Measurements from ENCODE around the gene TAS1R2.

The TAS1R2 gene

DNA sequence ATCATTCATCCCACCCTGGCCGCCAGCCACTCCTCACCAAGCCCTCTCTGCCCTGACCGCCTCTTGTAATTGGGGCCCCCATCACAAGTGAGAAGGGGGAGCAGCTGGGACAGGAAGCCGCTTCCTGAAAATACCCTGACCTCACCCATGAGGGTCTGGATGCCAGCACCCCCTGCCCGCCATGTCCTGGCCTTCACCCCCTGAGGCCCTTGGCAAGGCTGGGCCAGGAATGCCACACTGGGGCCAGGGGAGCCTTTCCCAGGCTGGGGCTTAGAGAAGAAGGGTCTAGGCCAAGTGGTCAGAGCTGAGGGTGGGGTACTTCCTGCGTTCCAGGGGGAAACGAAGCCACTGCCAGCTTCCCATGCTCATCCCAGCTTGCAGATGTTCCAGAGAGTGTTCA lies 60.5 kb downstream of the TAS1R2 start:
- TF ChIP-seq ZNF8 (CRISPR knock-in tag; IDR thresholded peaks at IDR 0.05) (no peak), ISL1 (CRISPR knock-in tag; IDR thresholded peaks at IDR 0.05) (no peak), RARB (CRISPR knock-in tag; IDR thresholded peaks at IDR 0.05) (no peak), ZFP30 (CRISPR knock-in tag; IDR thresholded peaks at IDR 0.05) (no peak), ZC3H10 (CRISPR knock-in tag; IDR thresholded peaks at IDR 0.05) (no peak), ZNF565 (CRISPR knock-in tag; conservative IDR thresholded peaks at IDR 0.05; ENCODE audit: low read depth) (no peak), SNAI2 (CRISPR knock-in tag; IDR thresholded peaks at IDR 0.05) (no peak), ESRRG (CRISPR knock-in tag; IDR thresholded peaks at IDR 0.05) (no peak), ARNTL (CRISPR knock-in tag; IDR thresholded peaks at IDR 0.05; ENCODE audit: borderline replicate concordance, low read depth) (no peak), TOX (CRISPR knock-in tag; IDR thresholded peaks at IDR 0.05; ENCODE audit: borderline replicate concordance) (no peak), PPARA (CRISPR knock-in tag; IDR thresholded peaks at IDR 0.05; ENCODE audit: borderline replicate concordance) (no peak)
- no peak for ATAC-seq

GRCh38 chr1:18798533-18798932 lies 60.9 kb downstream of the TAS1R2 start:
- TF ChIP-seq SNAI2 (CRISPR knock-in tag; IDR thresholded peaks at IDR 0.05) (no peak), ARNTL (CRISPR knock-in tag; IDR thresholded peaks at IDR 0.05; ENCODE audit: borderline replicate concordance, low read depth) (no peak), BACH2 (CRISPR knock-in tag; IDR thresholded peaks at IDR 0.05; ENCODE audit: borderline replicate concordance) (no peak), ZNF8 (CRISPR knock-in tag; IDR thresholded peaks at IDR 0.05) (no peak), ZNF565 (CRISPR knock-in tag; conservative IDR thresholded peaks at IDR 0.05; ENCODE audit: low read depth) (no peak)
- no peak for ATAC-seq

DNA sequence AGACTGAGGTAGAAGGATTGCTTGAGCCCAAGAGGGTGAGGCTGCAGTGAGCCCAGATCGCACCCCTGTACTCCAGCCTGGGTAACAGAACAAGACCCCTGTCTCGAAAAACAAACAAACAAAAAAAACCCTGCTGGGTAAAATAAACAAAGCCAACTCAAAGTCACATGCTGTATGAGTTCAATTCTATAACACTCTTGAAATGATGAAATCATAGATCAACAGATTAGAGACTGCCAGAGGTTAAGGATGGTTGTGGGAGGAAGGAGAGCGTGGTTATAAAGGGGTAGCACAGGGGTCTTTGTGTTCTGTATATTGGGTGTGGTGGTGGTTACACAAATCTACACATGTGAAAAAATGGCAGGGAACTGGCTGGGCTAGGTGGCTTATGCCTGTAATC lies 62.5 kb downstream of the TAS1R2 start:
- ATAC-seq = no peak
- TF ChIP-seq CSDC2 (CRISPR knock-in tag; IDR thresholded peaks at IDR 0.05) (no peak), TCF4 (CRISPR knock-in tag; IDR thresholded peaks at IDR 0.05; ENCODE audit: borderline replicate concordance) (no peak), PATZ1 (CRISPR knock-in tag; IDR thresholded peaks at IDR 0.05; ENCODE audit: borderline replicate concordance) (no peak), ZNF8 (CRISPR knock-in tag; IDR thresholded peaks at IDR 0.05) (no peak)

DNA sequence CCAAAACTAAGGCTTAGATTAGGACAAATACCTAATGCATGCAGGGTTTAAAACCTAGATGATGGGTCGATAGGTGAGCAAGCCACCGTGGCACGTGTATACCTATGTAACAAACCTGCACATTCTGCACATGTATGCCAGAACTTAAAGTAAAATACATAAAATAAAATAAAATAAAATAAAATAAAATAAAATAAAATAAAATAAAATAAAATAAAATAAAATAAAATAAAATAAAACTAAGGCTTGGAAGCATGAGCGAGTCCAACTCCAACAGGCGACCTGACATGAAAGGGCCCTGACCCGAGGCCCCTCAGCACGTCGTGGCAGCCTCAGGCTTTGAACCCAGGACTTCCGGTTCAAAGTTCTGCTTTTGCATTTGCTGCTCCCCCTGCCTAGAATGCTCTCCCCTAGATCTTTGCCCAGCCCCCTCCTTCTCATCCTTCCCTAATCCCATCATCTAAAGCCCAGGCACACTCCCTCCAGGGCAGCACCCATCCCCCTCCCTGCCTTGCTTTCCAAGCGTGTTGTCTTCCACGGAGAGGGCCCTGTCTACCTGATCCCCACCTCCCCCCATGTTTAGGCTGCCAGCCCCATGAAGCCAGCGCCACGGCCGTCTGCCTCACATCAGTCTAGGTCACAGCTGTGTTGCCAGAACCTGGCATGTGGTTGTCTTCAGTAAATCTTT lies 64.3 kb downstream of the TAS1R2 start:
- no peak for ATAC-seq
- TF ChIP-seq SNAI2 (CRISPR knock-in tag; IDR thresholded peaks at IDR 0.05) (no peak), BACH2 (CRISPR knock-in tag; IDR thresholded peaks at IDR 0.05; ENCODE audit: borderline replicate concordance) (no peak), ZNF8 (CRISPR knock-in tag; IDR thresholded peaks at IDR 0.05) (no peak), ZC3H10 (CRISPR knock-in tag; IDR thresholded peaks at IDR 0.05) (no peak), ISL1 (CRISPR knock-in tag; IDR thresholded peaks at IDR 0.05) (no peak)

- ATAC-seq = no peak
- TF ChIP-seq GLIS3 (CRISPR knock-in tag; IDR thresholded peaks at IDR 0.05) = no peak
- TF ChIP-seq POU6F1 (CRISPR knock-in tag; IDR thresholded peaks at IDR 0.05; ENCODE audit: borderline replicate concordance, low read depth) = no peak
- no peak for TF ChIP-seq ZNF70 (CRISPR knock-in tag; IDR thresholded peaks at IDR 0.05)
- TF ChIP-seq OSR1 (CRISPR knock-in tag; IDR thresholded peaks at IDR 0.05) = no peak
- TF ChIP-seq BACH2 (CRISPR knock-in tag; IDR thresholded peaks at IDR 0.05; ENCODE audit: borderline replicate concordance) = no peak
- TF ChIP-seq SNAI2 (CRISPR knock-in tag; IDR thresholded peaks at IDR 0.05) = no peak
- TF ChIP-seq PPARA (CRISPR knock-in tag; IDR thresholded peaks at IDR 0.05; ENCODE audit: borderline replicate concordance) = no peak
- no peak for TF ChIP-seq ZFP30 (CRISPR knock-in tag; IDR thresholded peaks at IDR 0.05)
- TF ChIP-seq, protein P1, sequence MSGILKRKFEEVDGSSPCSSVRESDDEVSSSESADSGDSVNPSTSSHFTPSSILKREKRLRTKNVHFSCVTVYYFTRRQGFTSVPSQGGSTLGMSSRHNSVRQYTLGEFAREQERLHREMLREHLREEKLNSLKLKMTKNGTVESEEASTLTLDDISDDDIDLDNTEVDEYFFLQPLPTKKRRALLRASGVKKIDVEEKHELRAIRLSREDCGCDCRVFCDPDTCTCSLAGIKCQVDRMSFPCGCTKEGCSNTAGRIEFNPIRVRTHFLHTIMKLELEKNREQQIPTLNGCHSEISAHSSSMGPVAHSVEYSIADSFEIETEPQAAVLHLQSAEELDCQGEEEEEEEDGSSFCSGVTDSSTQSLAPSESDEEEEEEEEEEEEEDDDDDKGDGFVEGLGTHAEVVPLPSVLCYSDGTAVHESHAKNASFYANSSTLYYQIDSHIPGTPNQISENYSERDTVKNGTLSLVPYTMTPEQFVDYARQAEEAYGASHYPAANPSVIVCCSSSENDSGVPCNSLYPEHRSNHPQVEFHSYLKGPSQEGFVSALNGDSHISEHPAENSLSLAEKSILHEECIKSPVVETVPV (CRISPR knock-in tag; IDR thresholded peaks at IDR 0.05) = no peak
- no peak for TF ChIP-seq CSDC2 (CRISPR knock-in tag; IDR thresholded peaks at IDR 0.05)
- no peak for TF ChIP-seq ZNF8 (CRISPR knock-in tag; IDR thresholded peaks at IDR 0.05)
- no peak for TF ChIP-seq ZC3H10 (CRISPR knock-in tag; IDR thresholded peaks at IDR 0.05)
- TF ChIP-seq, protein P2, sequence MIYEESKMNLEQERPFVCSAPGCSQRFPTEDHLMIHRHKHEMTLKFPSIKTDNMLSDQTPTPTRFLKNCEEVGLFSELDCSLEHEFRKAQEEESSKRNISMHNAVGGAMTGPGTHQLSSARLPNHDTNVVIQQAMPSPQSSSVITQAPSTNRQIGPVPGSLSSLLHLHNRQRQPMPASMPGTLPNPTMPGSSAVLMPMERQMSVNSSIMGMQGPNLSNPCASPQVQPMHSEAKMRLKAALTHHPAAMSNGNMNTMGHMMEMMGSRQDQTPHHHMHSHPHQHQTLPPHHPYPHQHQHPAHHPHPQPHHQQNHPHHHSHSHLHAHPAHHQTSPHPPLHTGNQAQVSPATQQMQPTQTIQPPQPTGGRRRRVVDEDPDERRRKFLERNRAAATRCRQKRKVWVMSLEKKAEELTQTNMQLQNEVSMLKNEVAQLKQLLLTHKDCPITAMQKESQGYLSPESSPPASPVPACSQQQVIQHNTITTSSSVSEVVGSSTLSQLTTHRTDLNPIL (CRISPR knock-in tag; IDR thresholded peaks at IDR 0.05; ENCODE audit: low read depth) = no peak
- TF ChIP-seq TOX (CRISPR knock-in tag; IDR thresholded peaks at IDR 0.05; ENCODE audit: borderline replicate concordance) = no peak
- no peak for TF ChIP-seq ZFP3 (CRISPR knock-in tag; IDR thresholded peaks at IDR 0.05)
These were observed 64.9 kb downstream of the TAS1R2 start for GRCh38 chr1:18794561-18794960.
